ENCODE results near the gene XPR1. TPM values are rescaled to one million over a fixed set of nuclear protein-coding genes. Genes with fewer than 3 reads are reported as not detected.

Gene XPR1
- total RNA-seq, 1 experiment from 2014 or later, result 30.7 TPM

- Histone ChIP-seq H3K9me3 (ENCODE audit: low read depth, low read length, poor library complexity, severe bottlenecking) (no peaks in the 10 kb centered on the region), H3K36me3 (ENCODE audit: insufficient read depth, low read length, poor library complexity, severe bottlenecking) (no peaks in the 10 kb centered on the region), H3K4me1 (ENCODE audit: insufficient read depth, low read length, poor library complexity, severe bottlenecking) (no peaks in the 10 kb centered on the region), H3K4me3 (ENCODE audit: low read depth, low read length, poor library complexity, severe bottlenecking) (no peak overlapping the region), H3K27ac (ENCODE audit: low read depth, low read length, poor library complexity, severe bottlenecking) (no peak overlapping the region), H3K27me3 (replicated peaks; ENCODE audit: insufficient read depth, low read depth, low read length, poor library complexity) (no peaks in the 10 kb centered on the region)
- no peak for TF ChIP-seq CTCF (conservative IDR thresholded peaks at IDR 0.05; ENCODE audit: low read depth, low read length)
- TF ChIP-seq EZH2 (IDR thresholded peaks at IDR 0.05; ENCODE audit: borderline replicate concordance, low read depth, low read length, poor library complexity, severe bottlenecking), result no peak
- DNase-seq (ENCODE audit: low spot score), result peak; percentile 11
- POLR2A ChIA-PET (ENCODE audit: low non-redundant PET), result no interaction called here
- intact Hi-C loops (cut with micrococcal nuclease; ENCODE audit: unreplicated experiment), result no loop called here
- CTCF ChIA-PET, result no interaction called here
- no TSS peak for BruUV-seq (replicated peaks)
Measured at GRCh38 chr1:180791806-180792205, 160.0 kb downstream of the XPR1 start.

GRCh38 chr1:180793451-180793850, 161.6 kb downstream of the XPR1 start:
- POLR2A ChIA-PET (ENCODE audit: low non-redundant PET), result no interaction called here

GRCh38 chr1:180796897-180797640, 165.2 kb downstream of the XPR1 start:
- intact Hi-C loops (cut with micrococcal nuclease; ENCODE audit: unreplicated experiment), result no loop called here
- H3K4me1 ChIP-seq (ENCODE audit: insufficient read depth, low read length, poor library complexity, severe bottlenecking), result no peaks in the 10 kb centered on the region
- H3K36me3 ChIP-seq (ENCODE audit: insufficient read depth, low read length, poor library complexity, severe bottlenecking), result no peaks in the 10 kb centered on the region
- no peak for DNase-seq (ENCODE audit: low spot score)
- no peak overlapping the region for H3K4me3 ChIP-seq (ENCODE audit: low read depth, low read length, poor library complexity, severe bottlenecking)
- H3K27ac ChIP-seq (ENCODE audit: low read depth, low read length, poor library complexity, severe bottlenecking), result no peak overlapping the region
- BruUV-seq (replicated peaks), result no TSS peak
- TF ChIP-seq CTCF (conservative IDR thresholded peaks at IDR 0.05; ENCODE audit: low read depth, low read length) (no peak), EZH2 (IDR thresholded peaks at IDR 0.05; ENCODE audit: borderline replicate concordance, low read depth, low read length, poor library complexity, severe bottlenecking) (no peak)
- POLR2A ChIA-PET (ENCODE audit: low non-redundant PET), result interaction anchor here (0.5 kb wide), 1 partner anchor 165 kb away, joined by 8 read pairs; the partner anchor contains the start of gene XPR1
- no peaks in the 10 kb centered on the region for H3K9me3 ChIP-seq (ENCODE audit: low read depth, low read length, poor library complexity, severe bottlenecking)
- CTCF ChIA-PET, result no interaction called here
- H3K27me3 ChIP-seq (replicated peaks; ENCODE audit: insufficient read depth, low read depth, low read length, poor library complexity), result no peaks in the 10 kb centered on the region

More at GRCh38 chr1:180793451-180793850, 161.6 kb downstream of the XPR1 start:
- no TSS peak for BruUV-seq (replicated peaks)
- no peaks in the 10 kb centered on the region for H3K4me1 ChIP-seq (ENCODE audit: insufficient read depth, low read length, poor library complexity, severe bottlenecking)
- H3K36me3 ChIP-seq (ENCODE audit: insufficient read depth, low read length, poor library complexity, severe bottlenecking), result no peaks in the 10 kb centered on the region
- no peak overlapping the region for H3K27ac ChIP-seq (ENCODE audit: low read depth, low read length, poor library complexity, severe bottlenecking)
- intact Hi-C loops (cut with micrococcal nuclease; ENCODE audit: unreplicated experiment), result no loop called here
- no peak for DNase-seq (ENCODE audit: low spot score)
- CTCF ChIA-PET, result no interaction called here
- no peaks in the 10 kb centered on the region for H3K27me3 ChIP-seq (replicated peaks; ENCODE audit: insufficient read depth, low read depth, low read length, poor library complexity)
- no peak overlapping the region for H3K4me3 ChIP-seq (ENCODE audit: low read depth, low read length, poor library complexity, severe bottlenecking)
- H3K9me3 ChIP-seq (ENCODE audit: low read depth, low read length, poor library complexity, severe bottlenecking), result no peaks in the 10 kb centered on the region
- TF ChIP-seq CTCF (conservative IDR thresholded peaks at IDR 0.05; ENCODE audit: low read depth, low read length) (no peak), EZH2 (IDR thresholded peaks at IDR 0.05; ENCODE audit: borderline replicate concordance, low read depth, low read length, poor library complexity, severe bottlenecking) (no peak)
